ENCODE results near the gene CDHR5. TPM values are rescaled to one million over a fixed set of nuclear protein-coding genes. Genes with fewer than 3 reads are reported as not detected.

Gene CDHR5
- total RNA-seq, 3 donors from 2014 or later = 195 to 549 (median 316) TPM

GRCh38 chr11:607971-608659, 16.6 kb downstream of the CDHR5 start:
- ATAC-seq = no peak

GRCh38 chr11:607020-607780, 17.6 kb downstream of the CDHR5 start:
- intact Hi-C loops (cut with DNase I, micrococcal nuclease) = no loop called here
- Histone ChIP-seq H3K4me3 (no peak overlapping the region), H3K4me1 (ENCODE audit: low read depth) (peaks cover 2% of the 10 kb centered on the region), H3K9me3 (no peaks in the 10 kb centered on the region), H3K36me3 (ENCODE audit: low read depth) (peaks cover 23% of the 10 kb centered on the region)
- no peak for TF ChIP-seq CTCF (IDR thresholded peaks at IDR 0.05)
- ATAC-seq (no peak), DNase-seq (peak in 2 of 3 donors; percentile 19 to 45)

More at GRCh38 chr11:607971-608659, 16.6 kb downstream of the CDHR5 start:
- Histone ChIP-seq H3K4me3 (no peak overlapping the region), H3K36me3 (ENCODE audit: low read depth) (peaks cover 23% of the 10 kb centered on the region), H3K9me3 (no peaks in the 10 kb centered on the region), H3K4me1 (ENCODE audit: low read depth) (peaks cover 9% of the 10 kb centered on the region)
- intact Hi-C loops (cut with DNase I, micrococcal nuclease) = no loop called here
- DNase-seq = peak in 2 of 3 donors; percentile 26 to 47
- TF ChIP-seq CTCF (IDR thresholded peaks at IDR 0.05) = no peak

- TF ChIP-seq CTCF (IDR thresholded peaks at IDR 0.05) = no peak
- Histone ChIP-seq H3K4me1 (ENCODE audit: low read depth) (no peaks in the 10 kb centered on the region), H3K9me3 (no peaks in the 10 kb centered on the region), H3K4me3 (no peak overlapping the region), H3K36me3 (ENCODE audit: low read depth) (peaks cover 19% of the 10 kb centered on the region)
- ATAC-seq = peak; percentile 22
- intact Hi-C loops (cut with DNase I, micrococcal nuclease) = no loop called here
- peak in 2 of 3 donors; percentile 40 to 61 for DNase-seq
Observed at GRCh38 chr11:606245-606644, 18.5 kb downstream of the CDHR5 start.

GRCh38 chr11:605286-606129, 19.2 kb downstream of the CDHR5 start:
- DNase-seq = peak in 2 of 3 donors; percentile 16 to 48
- no peak for TF ChIP-seq CTCF (IDR thresholded peaks at IDR 0.05)
- Histone ChIP-seq H3K36me3 (ENCODE audit: low read depth) (peaks cover 19% of the 10 kb centered on the region), H3K4me3 (no peak overlapping the region), H3K9me3 (no peaks in the 10 kb centered on the region), H3K4me1 (ENCODE audit: low read depth) (no peaks in the 10 kb centered on the region)
- no peak for ATAC-seq
- intact Hi-C loops (cut with DNase I, micrococcal nuclease) = no loop called here

GRCh38 chr11:603154-603553, 21.6 kb downstream of the CDHR5 start:
- Histone ChIP-seq H3K4me3 (no peak overlapping the region), H3K36me3 (ENCODE audit: low read depth) (peaks cover 19% of the 10 kb centered on the region), H3K9me3 (no peaks in the 10 kb centered on the region), H3K4me1 (ENCODE audit: low read depth) (no peaks in the 10 kb centered on the region)
- intact Hi-C loops (cut with DNase I, micrococcal nuclease) = no loop called here
- no peak for TF ChIP-seq CTCF (IDR thresholded peaks at IDR 0.05)
- no peak for DNase-seq
- ATAC-seq = no peak
